H1 (cell line): ENCODE results near the gene EIF2S1. TPM values are rescaled to one million over a fixed set of nuclear protein-coding genes. Genes with fewer than 3 reads are reported as not detected.
"Not testable (repeated sequence)": the region's sequence is repeated elsewhere in the genome, so short reads cannot be mapped to it uniquely, and the experiment has no call there.

Source experiments
- CTCF ChIA-PET: fragments of 300-600 bp; sonication (Branson Sonifier 250); formaldehyde crosslinking; loops from one replicate; lab custom pipeline; 2021; ENCODE audit not compliant: partially characterized antibody; lab: Charles Lee
- POLR2A ChIA-PET: fragments of 300-600 bp; sonication (Branson Sonifier 250); formaldehyde crosslinking; loops from one replicate; lab custom pipeline; 2021; ENCODE audit warnings: inconsistent platforms; ENCODE audit not compliant: partially characterized antibody; lab: Charles Lee
- DNase-seq, 2 experiments: peaks; one replicate each; pipeline versions ENCODE4 v3.0.0 to v3.0.0-alpha.2; 2010 to 2022; ENCODE audit warnings: low spot score in 2 of 2, low read depth in 1 of 2, mixed read lengths in 1 of 2
- FAIRE-seq: peaks from 2 replicates; lab custom pipeline; 2011; peaks lifted over from hg19 to GRCh38; lab: Jason Lieb, UNC
- H2AFZ ChIP-seq: 2 replicates; pipeline ENCODE4 v1.8.1; 2012; ENCODE audit warnings: low read length, inconsistent platforms
- H2AK5ac ChIP-seq: 2 replicates; pipeline ENCODE4 v1.6.1; 2013; ENCODE audit warnings: low read depth, low read length
- H2BK120ac ChIP-seq: replicated peaks from 2 replicates; pipeline ENCODE3; 2013; ENCODE audit warnings: low read depth, low read length, inconsistent platforms
- H2BK12ac ChIP-seq: 2 replicates; pipeline ENCODE4 v1.6.1; 2013; ENCODE audit warnings: low read depth, low read length
- H2BK15ac ChIP-seq: 2 replicates; pipeline ENCODE4 v1.6.1; 2013; ENCODE audit warnings: low read length
- H2BK20ac ChIP-seq: 2 replicates; pipeline ENCODE4 v1.6.1; 2013; ENCODE audit warnings: low read length
- H2BK5ac ChIP-seq: 2 replicates; pipeline ENCODE4 v1.6.1; 2013; ENCODE audit warnings: low read depth, low read length
- H3K14ac ChIP-seq: 2 replicates; pipeline ENCODE4 v1.6.1; 2013; ENCODE audit warnings: inconsistent platforms; ENCODE audit not compliant: insufficient read length
- H3K18ac ChIP-seq: 2 replicates; pipeline ENCODE4 v1.6.1; 2013; ENCODE audit warnings: low read length; ENCODE audit errors: extremely low read depth
- H3K23ac ChIP-seq: 2 replicates; pipeline ENCODE4 v1.6.1; 2013; ENCODE audit warnings: inconsistent platforms; ENCODE audit not compliant: insufficient read length
- H3K23me2 ChIP-seq: 2 replicates; pipeline ENCODE4 v1.6.1; 2013; ENCODE audit warnings: low read depth, low read length
- H3K27ac ChIP-seq: 2 replicates; pipeline ENCODE4 v1.6.1; 2011; ENCODE audit warnings: low read depth, low read length, inconsistent platforms
- H3K27me3 ChIP-seq, 4 experiments: replicated peaks in 1 of 4; 1 replicate in 1 of 4; 2 replicates in 3 of 4; pipeline versions ENCODE4 v1.6.1 to v1.8.1; 2011 to 2013; ENCODE audit warnings: low read length in 3 of 4, mild to moderate bottlenecking in 3 of 4, inconsistent platforms in 2 of 4, mixed read lengths in 2 of 4, moderate library complexity in 1 of 4; ENCODE audit not compliant: control insufficient read depth in 3 of 4, insufficient read depth in 3 of 4; ENCODE audit errors: extremely low read depth in 1 of 4
- H3K36me3 ChIP-seq, 4 experiments: 2 replicates each; pipeline versions ENCODE4 v1.6.1 to v1.8.1; 2011 to 2013; ENCODE audit warnings: mild to moderate bottlenecking in 4 of 4, low read length in 3 of 4, moderate library complexity in 2 of 4, control low read depth in 1 of 4, inconsistent platforms in 1 of 4; ENCODE audit not compliant: insufficient read depth in 4 of 4, control insufficient read depth in 2 of 4
- H3K4ac ChIP-seq: replicated peaks from 2 replicates; pipeline ENCODE3; 2013; ENCODE audit warnings: low read length, low read depth, mixed read lengths, inconsistent platforms; ENCODE audit not compliant: insufficient read length
- H3K4me1 ChIP-seq, 4 experiments: replicated peaks in 1 of 4; 1 replicate in 1 of 4; 2 replicates in 3 of 4; pipeline versions ENCODE4 v1.6.1 to v1.8.1; 2011 to 2013; ENCODE audit warnings: low read length in 3 of 4, inconsistent platforms in 2 of 4, mixed read lengths in 1 of 4; ENCODE audit not compliant: insufficient read depth in 4 of 4, control insufficient read depth in 3 of 4
- H3K4me2 ChIP-seq, 2 experiments: 2 replicates each; pipeline versions ENCODE4 v1.6.1 to v1.8.1; 2011 to 2013; ENCODE audit warnings: low read depth in 2 of 2, low read length in 2 of 2, control low read depth in 1 of 2, inconsistent platforms in 1 of 2, mild to moderate bottlenecking in 1 of 2; ENCODE audit not compliant: insufficient read depth in 1 of 2
- H3K4me3 ChIP-seq, 4 experiments: fragments of 200-600, 300-600 bp in 1 of 4; sonication (generic), shearing (Covaris generic), sonication (Bioruptor Twin) in 1 of 4; 2 replicates each; pipeline versions ENCODE4 v1.5.1 to v1.8.1; 2011 to 2016; ENCODE audit warnings: low read length in 4 of 4, low read depth in 3 of 4, control low read depth in 2 of 4, inconsistent platforms in 2 of 4, mild to moderate bottlenecking in 2 of 4, mixed read lengths in 1 of 4, moderate library complexity in 1 of 4; ENCODE audit not compliant: insufficient read depth in 2 of 4; ENCODE audit errors: extremely low read depth in 1 of 4
- H3K56ac ChIP-seq: replicated peaks from 2 replicates; pipeline ENCODE3; 2013; ENCODE audit warnings: low read depth, mild to moderate bottlenecking, mixed read lengths, low read length, inconsistent platforms; ENCODE audit not compliant: insufficient read length
- H3K79me1 ChIP-seq: 2 replicates; pipeline ENCODE4 v1.6.1; 2013; ENCODE audit warnings: low read depth, low read length, control low read depth
- H3K79me2 ChIP-seq, 2 experiments: 2 replicates each; pipeline versions ENCODE4 v1.6.1 to v1.8.1; 2012 to 2013; ENCODE audit warnings: low read length in 2 of 2, mild to moderate bottlenecking in 2 of 2, inconsistent platforms in 1 of 2; ENCODE audit not compliant: insufficient read depth in 2 of 2, control insufficient read depth in 1 of 2
- H3K9ac ChIP-seq, 4 experiments: replicated peaks in 1 of 4; 1 replicate in 1 of 4; 2 replicates in 3 of 4; pipeline versions ENCODE4 v1.6.1 to v1.8.1; 2011 to 2013; ENCODE audit warnings: low read depth in 3 of 4, low read length in 3 of 4, control low read depth in 2 of 4, mild to moderate bottlenecking in 2 of 4, moderate library complexity in 2 of 4, inconsistent platforms in 1 of 4; ENCODE audit errors: extremely low read depth in 1 of 4
- H3K9me3 ChIP-seq, 2 experiments: 2 replicates each; pipeline versions ENCODE4 v1.6.1 to v1.8.1; 2012 to 2013; ENCODE audit warnings: mild to moderate bottlenecking in 2 of 2, moderate library complexity in 2 of 2, control low read depth in 1 of 2, inconsistent platforms in 1 of 2, low read depth in 1 of 2, low read length in 1 of 2, mixed read lengths in 1 of 2; ENCODE audit not compliant: insufficient read depth in 2 of 2
- H4K20me1 ChIP-seq, 2 experiments: replicated peaks in 1 of 2; 2 replicates each; pipeline versions ENCODE3 to v1.8.1; 2011 to 2013; ENCODE audit warnings: inconsistent platforms in 2 of 2, low read length in 2 of 2, mild to moderate bottlenecking in 1 of 2; ENCODE audit not compliant: insufficient read depth in 2 of 2, control insufficient read depth in 1 of 2
- H4K5ac ChIP-seq: 2 replicates; pipeline ENCODE4 v1.6.1; 2013; ENCODE audit warnings: low read length, low read depth, mixed read lengths, inconsistent platforms; ENCODE audit not compliant: insufficient read length
- H4K8ac ChIP-seq: 2 replicates; pipeline ENCODE4 v1.8.0; 2013; ENCODE audit warnings: mild to moderate bottlenecking, moderate library complexity, low read length, inconsistent platforms; ENCODE audit not compliant: insufficient read depth; ENCODE audit errors: extremely low read depth
- H4K91ac ChIP-seq: replicated peaks from 2 replicates; pipeline ENCODE3; 2013; ENCODE audit warnings: low read length, mixed read lengths, inconsistent platforms; ENCODE audit not compliant: insufficient read length
- WGBS, 2 experiments: shearing (Covaris generic) in 1 of 2; methylation state at CpG; one replicate each; pipeline versions ENCODE4 v1.1.6 to v1.1.7; 2013 to 2015; ENCODE audit warnings: low lambda C conversion rate in 2 of 2, mixed read lengths in 2 of 2, inconsistent platforms in 1 of 2, low coverage in 1 of 2, missing lambda C conversion rate in 1 of 2; ENCODE audit not compliant: insufficient replicate concordance in 2 of 2, insufficient coverage in 1 of 2, insufficient read length in 1 of 2; ENCODE audit errors: extremely low coverage in 1 of 2, missing lambda C conversion rate in 1 of 2; 5-methylcytosine and 5-hydroxymethylcytosine counted together
- polyA plus RNA-seq, 7 experiments: library from polyadenylated mRNA; depleted of rRNA in 3 of 7; stranded (reverse) in 5 of 7; unstranded in 2 of 7; fragments of >200 nt in 5 of 7; fragments of 200-250 nt in 2 of 7; gene quantifications; 1 replicate in 5 of 7; 2 replicates in 1 of 7; 4 replicates in 1 of 7; pipeline versions ENCODE4 v1.2.1 to v1.2.3, GENCODE V29; 2011 to 2013; ENCODE audit warnings: missing spikeins in 2 of 7, mixed read lengths in 2 of 7
- total RNA-seq: library from RNA; stranded (reverse); fragmentation: NEBNext Ultra II Directional; extraction: Animal tissue kit (Norgen Biotek cat#: 25700); gene quantifications from 2 replicates; pipeline ENCODE4 v1.2.1, GENCODE V29; 2021

Gene EIF2S1
- total and polyA plus RNA-seq, 2 of the 8 experiments (the other 6 are each of a cell fraction or from before 2014, with no cell fraction given), result 35.1 to 146 TPM

GRCh38 chr14:67415610-67416009 lies 55.5 kb downstream of the EIF2S1 start:
- not testable (repeated sequence) for H2BK12ac ChIP-seq, H3K27ac ChIP-seq, H3K23ac ChIP-seq, H3K56ac ChIP-seq, H2AFZ ChIP-seq, H3K79me2 ChIP-seq, H3K79me1 ChIP-seq, H3K9ac ChIP-seq, H2BK5ac ChIP-seq, H3K9me3 ChIP-seq, H2BK15ac ChIP-seq, H4K5ac ChIP-seq, H3K4ac ChIP-seq, H4K91ac ChIP-seq, H4K8ac ChIP-seq, H4K20me1 ChIP-seq, H3K18ac ChIP-seq, H3K23me2 ChIP-seq, FAIRE-seq, H3K4me2 ChIP-seq, H2BK120ac ChIP-seq, H3K36me3 ChIP-seq, H2BK20ac ChIP-seq, H3K4me3 ChIP-seq, H2AK5ac ChIP-seq, H3K4me1 ChIP-seq, DNase-seq, H3K14ac ChIP-seq
- H3K27me3 ChIP-seq, result peaks cover 0 to 20% (median 13%) of the 10 kb centered on the region in 4 experiments; a peak in 6 of 7 replicates
- POLR2A ChIA-PET, result interaction anchor here (0.6 kb wide), 1 partner anchor 246 kb away, joined by 4 read pairs; no protein-coding TSS in a partner anchor
- CTCF ChIA-PET, result interaction anchor here (0.8 to 21.6 kb wide), 3 partner anchors 12 to 258 kb away, joined by 3 to 446 read pairs (median 67); no protein-coding TSS in a partner anchor
- WGBS, 2 experiments, result 85% methylated on average over 5 of the region's 5 CpGs; no CpG with 5 or more reads in 1 of the 2 experiments
